Endothelial cell of umbilical vein (primary cell): ENCODE data around the gene MFAP2. TPM values are rescaled to one million over a fixed set of nuclear protein-coding genes. Genes with fewer than 3 reads are reported as not detected.

Experiments
- BruUV-seq: library from RNA; stranded (reverse); fragments of 400-500 nt; replicated peaks from 2 replicates; lab custom pipeline; 2021; lab: Mats Ljungman, UMichigan
- CTCF ChIA-PET: fragments of 300-600, 350-600 bp; sonication (Branson Sonifier 250); formaldehyde crosslinking; loops from one replicate; lab custom pipeline; 2021; ENCODE audit warnings: antibody characterized with exemption, inconsistent platforms; lab: Charles Lee
- POLR2A ChIA-PET: fragments of 300-600, 350-600 bp; sonication (Branson Sonifier 250); formaldehyde crosslinking; loops from one replicate; lab custom pipeline; 2021; ENCODE audit warnings: antibody characterized with exemption, inconsistent platforms; lab: Charles Lee
- DNase-seq: peaks from one replicate; pipeline ENCODE4 v3.0.0-alpha.2; 2011; ENCODE audit warnings: low read depth, low spot score
- FAIRE-seq: peaks from 2 replicates; lab custom pipeline; 2011; peaks lifted over from hg19 to GRCh38; lab: Jason Lieb, UNC
- H2AFZ ChIP-seq: 2 replicates; pipeline ENCODE4 v1.6.0; 2012; ENCODE audit warnings: low read depth, low read length, control low read depth, inconsistent platforms
- H3K27ac ChIP-seq: 2 replicates; pipeline ENCODE4 v1.5.1; 2011; ENCODE audit warnings: low read depth, mild to moderate bottlenecking, control low read depth, low read length, moderate library complexity; ENCODE audit not compliant: insufficient read depth
- H3K27me3 ChIP-seq, 2 experiments: 2 replicates each; pipeline versions ENCODE4 v1.6.0 to v1.6.1; 2011; ENCODE audit warnings: low read length in 2 of 2, mixed read lengths in 1 of 2; ENCODE audit not compliant: control insufficient read depth in 2 of 2, insufficient read depth in 2 of 2
- H3K36me3 ChIP-seq, 2 experiments: 2 replicates in 1 of 2; 3 replicates in 1 of 2; pipeline ENCODE4 v1.5.1; 2011; ENCODE audit warnings: low read length in 2 of 2, mild to moderate bottlenecking in 1 of 2, moderate library complexity in 1 of 2; ENCODE audit not compliant: control insufficient read depth in 2 of 2, insufficient read depth in 2 of 2; ENCODE audit errors: extremely low read depth in 1 of 2
- H3K4me1 ChIP-seq: 3 replicates; pipeline ENCODE4 v1.5.1; 2011; ENCODE audit warnings: mild to moderate bottlenecking, low read length; ENCODE audit not compliant: control insufficient read depth, insufficient read depth; ENCODE audit errors: extremely low read depth
- H3K4me2 ChIP-seq: 2 replicates; pipeline ENCODE4 v1.6.1; 2011; ENCODE audit warnings: low read length, control low read depth, mixed read lengths; ENCODE audit not compliant: insufficient read depth
- H3K4me3 ChIP-seq, 3 experiments: fragments of 200-600 bp in 1 of 3; sonication (generic), shearing (Covaris generic) in 1 of 3; replicated peaks in 1 of 3; 2 replicates each; pipeline ENCODE4 v1.5.1; 2011 to 2016; ENCODE audit warnings: control low read depth in 3 of 3, low read length in 3 of 3, mild to moderate bottlenecking in 2 of 3, inconsistent platforms in 1 of 3, low read depth in 1 of 3, moderate library complexity in 1 of 3; ENCODE audit not compliant: insufficient read depth in 1 of 3
- H3K79me2 ChIP-seq: 2 replicates; pipeline ENCODE4 v1.6.0; 2012; ENCODE audit warnings: low read length, inconsistent platforms; ENCODE audit not compliant: control insufficient read depth, insufficient read depth
- H3K9ac ChIP-seq: replicated peaks from 2 replicates; pipeline ENCODE3; 2011; ENCODE audit warnings: low read length, control low read depth; ENCODE audit not compliant: insufficient read depth; ENCODE audit errors: extremely low read depth
- H3K9me1 ChIP-seq: replicated peaks from 3 replicates; pipeline ENCODE4 v1.6.0; 2011; ENCODE audit warnings: mild to moderate bottlenecking, low read length; ENCODE audit not compliant: control insufficient read depth, insufficient read depth; ENCODE audit errors: extremely low read depth
- H3K9me3 ChIP-seq: replicated peaks from 2 replicates; pipeline ENCODE4 v1.5.1; 2012; ENCODE audit warnings: low read length, inconsistent platforms; ENCODE audit not compliant: control insufficient read depth, insufficient read depth
- H4K20me1 ChIP-seq: replicated peaks from 2 replicates; pipeline ENCODE3; 2011; ENCODE audit warnings: mild to moderate bottlenecking, low read length; ENCODE audit not compliant: control insufficient read depth, insufficient read depth; ENCODE audit errors: extremely low read depth
- EZH2 ChIP-seq: IDR thresholded peaks from 2 replicates; pipeline ENCODE4 v1.6.1; 2012; ENCODE audit warnings: borderline replicate concordance, low read depth, mild to moderate bottlenecking, moderate library complexity, low read length, inconsistent platforms; ENCODE audit not compliant: severe bottlenecking
- FOS ChIP-seq: IDR thresholded peaks from 2 replicates; pipeline ENCODE4 v1.6.1; 2011; ENCODE audit warnings: mild to moderate bottlenecking, low read length, moderate library complexity, borderline replicate concordance; ENCODE audit not compliant: insufficient read depth
- GATA2 ChIP-seq: IDR thresholded peaks from 2 replicates; pipeline ENCODE4 v1.7.0; 2011; ENCODE audit warnings: low read depth, mild to moderate bottlenecking, moderate library complexity, mixed read lengths, low read length; ENCODE audit not compliant: insufficient read length, insufficient read depth
- JUN ChIP-seq: IDR thresholded peaks from 2 replicates; pipeline ENCODE4 v1.6.1; 2011; ENCODE audit warnings: borderline replicate concordance, low read depth; ENCODE audit not compliant: insufficient read length, insufficient read depth
- MYC ChIP-seq: IDR thresholded peaks from one replicate; pipeline ENCODE4 v1.6.1; 2011; ENCODE audit warnings: mild to moderate bottlenecking, low read depth, low read length
- POLR2A ChIP-seq: IDR thresholded peaks from 2 replicates; pipeline ENCODE4 v1.6.1; 2012; ENCODE audit warnings: low read depth, mild to moderate bottlenecking, control low read depth, low read length
- POLR2AphosphoS5 ChIP-seq: IDR thresholded peaks from 2 replicates; pipeline ENCODE4 v1.6.1; 2012; ENCODE audit warnings: low read depth, mild to moderate bottlenecking, control low read depth, low read length, moderate library complexity; ENCODE audit not compliant: insufficient read depth
- dilution Hi-C: fragments of 300-500 bp; cut with MboI; formaldehyde crosslinking; loops from one replicate; pipeline ENCODE4 v1.15.0; 2019; ENCODE audit warnings: low sequenced_read_pairs; ENCODE audit not compliant: extremely low pct_ligation_motif_present
- intact Hi-C: fragments of 100-400 bp; cut with micrococcal nuclease; formaldehyde crosslinking; loops from one replicate; pipeline ENCODE4 v1.10.0; 2022
- polyA plus RNA-seq, 4 experiments: library from polyadenylated mRNA; depleted of rRNA in 3 of 4; stranded (reverse) in 3 of 4; unstranded in 1 of 4; fragments of >200 nt; gene quantifications; 2 replicates each; pipeline versions ENCODE4 v1.2.1 to v1.2.3, GENCODE V29; 2011 to 2012; ENCODE audit warnings: missing spikeins in 1 of 4
- total RNA-seq: library from RNA; stranded (reverse); gene quantifications from 2 replicates; pipeline ENCODE4 v1.2.3, GENCODE V29; 2021
- TF ChIP-seq, protein P1 (sequence below), 2 donors: IDR thresholded peaks; 1 replicate in 1 of 2; 2 replicates in 1 of 2; pipeline ENCODE4 v1.5.1; 2011; ENCODE audit warnings: low read length in 2 of 2, mild to moderate bottlenecking in 2 of 2, moderate library complexity in 2 of 2, control low read depth in 1 of 2, inconsistent platforms in 1 of 2, low read depth in 1 of 2; ENCODE audit not compliant: insufficient read depth in 1 of 2; ENCODE audit errors: extremely low read depth in 1 of 2
- TF ChIP-seq, protein P2 (sequence below): IDR thresholded peaks from 2 replicates; pipeline ENCODE4 v1.6.1; 2011; ENCODE audit not compliant: insufficient read depth, insufficient read length

The MFAP2 gene
- total and polyA plus RNA-seq, 2 donors (not counting 3 experiments of a cell fraction or from before 2014, with no cell fraction given) = 37.9 to 138 TPM

DNA sequence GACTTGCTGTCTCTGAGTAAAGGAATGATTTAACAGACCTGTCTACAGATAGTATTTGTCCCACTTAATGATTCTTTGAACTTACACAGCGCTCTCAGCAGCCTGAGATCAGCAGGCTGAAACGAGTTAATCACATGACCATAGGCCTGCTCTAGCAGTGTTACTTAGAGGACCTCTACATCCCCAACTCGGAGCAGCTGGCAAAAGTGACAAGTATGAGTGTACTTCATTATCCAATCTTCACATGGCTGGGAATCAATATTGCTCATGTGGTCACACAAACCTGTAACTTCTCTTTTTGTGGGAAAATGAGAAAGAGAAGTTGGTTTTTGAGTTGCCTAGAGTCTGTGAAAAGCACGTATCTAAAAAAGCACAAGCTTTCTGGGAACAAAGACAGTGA, 42.7 kb upstream of the MFAP2 start:
- no peaks in the 10 kb centered on the region for H4K20me1 ChIP-seq
- H3K79me2 ChIP-seq = no peaks in the 10 kb centered on the region
- TF ChIP-seq, protein P1, sequence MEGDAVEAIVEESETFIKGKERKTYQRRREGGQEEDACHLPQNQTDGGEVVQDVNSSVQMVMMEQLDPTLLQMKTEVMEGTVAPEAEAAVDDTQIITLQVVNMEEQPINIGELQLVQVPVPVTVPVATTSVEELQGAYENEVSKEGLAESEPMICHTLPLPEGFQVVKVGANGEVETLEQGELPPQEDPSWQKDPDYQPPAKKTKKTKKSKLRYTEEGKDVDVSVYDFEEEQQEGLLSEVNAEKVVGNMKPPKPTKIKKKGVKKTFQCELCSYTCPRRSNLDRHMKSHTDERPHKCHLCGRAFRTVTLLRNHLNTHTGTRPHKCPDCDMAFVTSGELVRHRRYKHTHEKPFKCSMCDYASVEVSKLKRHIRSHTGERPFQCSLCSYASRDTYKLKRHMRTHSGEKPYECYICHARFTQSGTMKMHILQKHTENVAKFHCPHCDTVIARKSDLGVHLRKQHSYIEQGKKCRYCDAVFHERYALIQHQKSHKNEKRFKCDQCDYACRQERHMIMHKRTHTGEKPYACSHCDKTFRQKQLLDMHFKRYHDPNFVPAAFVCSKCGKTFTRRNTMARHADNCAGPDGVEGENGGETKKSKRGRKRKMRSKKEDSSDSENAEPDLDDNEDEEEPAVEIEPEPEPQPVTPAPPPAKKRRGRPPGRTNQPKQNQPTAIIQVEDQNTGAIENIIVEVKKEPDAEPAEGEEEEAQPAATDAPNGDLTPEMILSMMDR (IDR thresholded peaks at IDR 0.05; ENCODE audit: extremely low read depth in 1 of 2, insufficient read depth in 1 of 2, low read depth in 1 of 2, low read length in 2 of 2) = no peak
- no peak for TF ChIP-seq JUN
- no peak for TF ChIP-seq POLR2AphosphoS5
- TF ChIP-seq, protein P2, sequence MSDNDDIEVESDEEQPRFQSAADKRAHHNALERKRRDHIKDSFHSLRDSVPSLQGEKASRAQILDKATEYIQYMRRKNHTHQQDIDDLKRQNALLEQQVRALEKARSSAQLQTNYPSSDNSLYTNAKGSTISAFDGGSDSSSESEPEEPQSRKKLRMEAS = no peak
- no peak for TF ChIP-seq POLR2A
- TF ChIP-seq FOS = no peak
- TF ChIP-seq GATA2 = no peak
- no peak for TF ChIP-seq MYC
- TF ChIP-seq EZH2 = no peak
- no peak for FAIRE-seq
- no peak overlapping the region for H3K27ac ChIP-seq
- H3K4me3 ChIP-seq = no peak overlapping the region
- H3K4me1 ChIP-seq = no peaks in the 10 kb centered on the region
- ChIA-PET POLR2A (no interaction called here), CTCF (interaction anchor here (0.9 to 1.4 kb wide), 3 partner anchors 25 to 71 kb away, joined by 3 read pairs; no protein-coding TSS in a partner anchor)
- dilution Hi-C loops = no loop called here
- H3K27me3 ChIP-seq = no peaks in the 10 kb centered on the region
- H3K9me3 ChIP-seq = no peaks in the 10 kb centered on the region
- intact Hi-C loops = no loop called here
- no TSS peak for BruUV-seq
- no peak overlapping the region for H3K4me2 ChIP-seq
- no peaks in the 10 kb centered on the region for H3K9me1 ChIP-seq
- no peak overlapping the region for H3K9ac ChIP-seq
- no peak overlapping the region for H2AFZ ChIP-seq
- H3K36me3 ChIP-seq = peaks cover 25 to 48% of the 10 kb centered on the region in 2 experiments
- DNase-seq = no peak
